ENCODE measurements around the gene UNG.

The UNG gene

DNA sequence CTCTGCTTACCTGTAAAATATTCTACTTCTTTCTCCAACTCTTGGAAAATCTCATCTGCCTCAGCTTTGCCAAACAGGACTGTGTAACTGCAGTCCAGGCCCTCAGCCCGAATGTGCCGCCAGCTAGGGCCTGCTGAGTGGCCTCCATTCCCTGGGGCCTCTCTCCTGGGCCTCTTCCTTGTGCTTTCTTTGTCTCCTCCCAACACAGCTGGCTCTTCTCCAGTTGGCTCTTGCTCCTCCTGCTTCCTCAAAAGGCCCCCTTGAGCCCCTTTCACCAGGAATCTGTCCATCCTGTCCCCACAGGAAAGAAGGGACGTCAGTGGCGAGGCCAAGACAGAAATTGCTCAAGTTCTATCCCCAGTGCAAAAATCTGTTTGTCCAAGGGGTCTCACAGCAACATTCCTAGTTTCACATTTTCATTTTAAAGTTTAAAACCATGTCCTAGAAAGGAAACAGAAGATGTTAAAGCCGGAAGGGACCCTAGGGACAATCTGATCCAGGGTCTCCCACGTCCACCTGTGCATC, 4.8 kb upstream of the UNG start:
- no peak for DNase-seq

DNA sequence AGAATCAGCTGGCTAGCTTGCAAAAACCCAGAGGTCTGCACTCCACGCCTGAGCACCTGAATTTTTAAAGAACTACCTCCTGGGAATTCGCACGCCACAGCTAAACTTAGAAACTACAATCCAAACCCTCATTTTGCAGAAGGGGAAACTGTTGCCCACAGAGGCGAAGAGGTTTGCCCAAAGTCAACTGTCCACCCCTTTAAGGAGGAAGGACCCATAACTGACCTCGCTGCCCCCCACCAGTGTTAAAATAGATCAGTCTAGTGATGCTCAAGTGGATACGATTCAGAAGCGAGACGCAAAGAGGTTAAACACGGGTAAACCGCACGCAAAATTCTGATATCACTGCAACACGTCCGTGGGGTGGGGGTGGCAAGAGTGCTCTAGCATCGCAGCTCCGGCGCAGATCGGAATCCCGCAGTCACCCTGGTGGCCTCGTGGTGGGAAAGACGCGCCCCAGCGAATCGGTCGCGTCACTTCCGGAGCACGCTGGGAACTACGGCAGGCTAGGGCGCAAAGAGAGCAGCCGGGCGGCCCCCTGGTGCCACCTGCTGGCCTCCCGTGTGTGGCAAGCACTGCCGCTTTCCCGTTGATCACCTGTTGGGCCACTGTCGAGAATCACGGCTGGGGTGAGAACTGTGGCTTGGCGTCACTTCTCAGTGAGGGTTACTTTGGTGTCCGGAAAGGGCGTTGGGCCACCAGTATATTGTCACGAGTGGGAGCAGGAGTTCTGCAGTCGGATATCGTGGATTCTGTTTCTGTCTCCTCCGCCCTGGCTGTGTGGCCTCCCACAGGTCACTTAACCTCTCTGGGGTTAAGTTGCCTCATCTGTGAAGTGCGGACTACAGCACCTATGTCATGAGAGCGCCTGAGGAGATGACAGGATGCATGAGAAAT, 4.1 kb upstream of the UNG start, which contains the start of gene ALKBH2:
ALKBH2 (minus strand) TSS at position 451 of the 897 bp plus-strand sequence. CDS start 686 bp downstream, outside the sequence.
- peak; percentile 91 for DNase-seq

DNA sequence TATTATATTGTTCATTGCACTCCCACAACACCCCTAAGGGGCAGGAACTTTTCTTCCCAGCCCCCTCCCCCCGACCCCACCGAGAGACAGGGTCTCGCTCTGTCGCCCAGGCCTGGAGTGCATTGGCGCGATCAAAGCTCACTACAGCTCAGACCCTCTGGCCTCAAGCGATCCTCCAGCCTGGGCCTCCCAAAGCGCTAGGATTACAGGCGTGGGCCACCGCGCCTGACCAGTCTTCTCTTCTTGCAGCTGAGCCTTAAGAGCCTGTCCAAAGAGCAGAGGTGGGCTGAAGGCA, 310 bp upstream of the UNG start:
- DNase-seq, result no peak

GRCh38 chr12:109098183-109098604, 797 bp downstream of the UNG start:
- peak; percentile 77 for DNase-seq

DNA sequence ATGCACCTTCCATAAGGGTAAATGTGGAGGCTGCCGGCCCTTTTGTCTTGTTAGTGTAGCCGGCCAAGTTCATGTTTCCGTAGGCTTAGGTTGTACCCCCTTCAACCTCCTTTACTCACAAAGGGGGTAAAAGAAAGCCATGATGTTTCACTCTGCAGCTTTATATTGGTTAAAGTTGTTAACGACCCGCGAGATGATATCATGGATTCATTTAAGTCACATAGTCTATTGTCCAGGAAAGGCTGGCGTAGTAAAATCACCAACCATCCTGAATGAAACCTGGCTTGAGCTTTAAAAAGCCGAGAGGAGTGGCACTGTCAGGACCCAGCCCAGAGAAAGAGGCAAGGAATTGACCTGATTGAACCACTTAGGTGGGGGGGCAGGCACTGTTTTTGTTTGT, 1.3 kb downstream of the UNG start:
- DNase-seq, result no peak

GRCh38 chr12:109099431-109100020, 2.1 kb downstream of the UNG start:
- DNase-seq, result no peak

- no peak for DNase-seq
Measured at GRCh38 chr12:109100741-109101140, 3.3 kb downstream of the UNG start.

DNA sequence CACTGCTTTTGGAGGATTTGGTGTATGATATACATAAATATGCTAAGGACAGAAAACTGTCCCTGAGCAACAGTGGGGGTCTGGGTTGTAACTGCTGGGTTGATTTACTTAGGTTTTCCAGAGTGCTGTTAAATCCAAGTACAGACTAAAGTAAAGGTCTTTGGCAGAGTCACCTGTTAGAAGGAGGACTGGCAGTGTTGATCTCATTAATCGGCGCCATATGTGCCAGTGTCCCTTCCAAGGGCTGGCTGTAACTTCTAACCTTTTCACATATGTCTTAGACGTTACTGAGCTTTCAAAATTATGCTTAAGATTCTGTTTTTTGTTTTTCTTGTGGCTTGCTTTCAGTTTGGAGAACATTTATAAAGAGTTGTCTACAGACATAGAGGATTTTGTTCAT, 5.1 kb downstream of the UNG start:
- no peak for DNase-seq

GRCh38 chr12:109105176-109105575, 7.8 kb downstream of the UNG start:
- no peak for DNase-seq

DNA sequence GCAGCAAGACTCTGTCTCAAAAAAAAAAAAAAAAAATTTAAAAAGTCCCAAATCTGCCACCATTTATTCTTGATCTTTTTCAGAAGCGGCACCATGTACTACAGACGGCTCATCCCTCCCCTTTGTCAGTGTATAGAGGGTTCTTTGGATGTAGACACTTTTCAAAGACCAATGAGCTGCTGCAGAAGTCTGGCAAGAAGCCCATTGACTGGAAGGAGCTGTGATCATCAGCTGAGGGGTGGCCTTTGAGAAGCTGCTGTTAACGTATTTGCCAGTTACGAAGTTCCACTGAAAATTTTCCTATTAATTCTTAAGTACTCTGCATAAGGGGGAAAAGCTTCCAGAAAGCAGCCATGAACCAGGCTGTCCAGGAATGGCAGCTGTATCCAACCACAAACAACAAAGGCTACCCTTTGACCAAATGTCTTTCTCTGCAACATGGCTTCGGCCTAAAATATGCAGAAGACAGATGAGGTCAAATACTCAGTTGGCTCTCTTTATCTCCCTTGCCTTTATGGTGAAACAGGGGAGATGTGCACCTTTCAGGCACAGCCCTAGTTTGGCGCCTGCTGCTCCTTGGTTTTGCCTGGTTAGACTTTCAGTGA, 12.5 kb downstream of the UNG start:
- DNase-seq, result no peak

DNA sequence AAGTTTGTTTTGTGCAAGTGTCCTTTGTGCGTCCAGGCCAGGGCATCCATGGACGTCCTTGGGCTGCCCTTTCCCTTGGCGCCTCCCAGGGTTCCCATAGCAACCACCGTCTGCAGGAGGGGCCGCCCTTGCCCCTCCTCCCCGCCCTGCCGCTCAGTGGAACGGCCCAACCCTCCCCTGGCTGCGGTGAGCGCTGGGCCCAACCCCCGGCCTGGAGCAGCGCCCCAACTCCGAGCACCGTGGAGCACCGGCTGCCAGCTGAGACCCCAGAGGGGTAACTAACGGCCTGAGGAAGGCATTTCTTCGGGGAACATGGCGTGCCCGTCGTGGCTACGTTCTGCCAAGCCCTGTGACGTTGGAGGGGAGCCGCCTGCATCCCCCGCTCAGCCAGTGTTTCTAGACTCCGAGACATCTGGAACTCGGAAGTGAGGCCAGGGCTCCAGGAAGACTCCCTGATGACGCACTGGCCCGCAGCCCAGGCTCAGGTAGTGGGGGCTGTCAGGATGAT, 13.6 kb downstream of the UNG start:
- DNase-seq, result no peak

DNA sequence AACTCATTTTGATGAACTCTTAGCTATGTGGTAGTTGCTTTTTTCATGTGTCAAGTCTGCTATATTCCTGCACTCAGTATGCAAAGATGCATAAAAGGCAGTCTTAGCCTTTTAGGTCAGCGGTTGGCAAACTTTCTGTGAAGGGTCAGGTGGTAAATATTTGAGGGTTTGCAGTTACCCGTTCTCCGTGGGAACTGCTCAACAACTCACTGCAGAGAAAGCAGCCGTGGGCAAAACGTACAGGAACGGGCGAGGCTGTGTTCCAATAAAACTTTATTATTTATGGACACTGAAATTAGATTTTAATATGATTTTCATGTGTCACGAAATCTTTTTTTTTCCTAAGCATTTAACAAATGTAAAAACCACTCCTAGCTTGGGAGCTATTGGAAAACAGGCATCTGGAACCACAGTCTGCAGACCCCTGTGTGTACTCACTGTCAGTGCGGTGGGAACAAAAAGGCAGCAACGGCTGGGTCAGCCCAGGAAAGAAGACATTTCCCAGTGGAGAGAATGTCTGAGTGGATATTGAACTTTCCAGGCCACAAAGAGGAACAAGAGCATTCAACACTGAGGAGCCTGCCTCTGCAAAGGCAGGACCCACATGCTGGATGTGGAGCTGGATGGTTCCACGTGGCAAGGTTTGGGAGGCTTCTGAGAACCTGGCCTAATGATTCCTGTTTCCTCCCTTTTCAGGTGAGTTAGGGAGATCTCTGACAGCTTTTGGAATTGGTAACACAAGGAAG, 15.5 kb downstream of the UNG start:
- no peak for DNase-seq

GRCh38 chr12:109113661-109114321, 16.4 kb downstream of the UNG start:
- no peak for DNase-seq

- no peak for DNase-seq
Measured at GRCh38 chr12:109114644-109115043, 17.2 kb downstream of the UNG start.

DNA sequence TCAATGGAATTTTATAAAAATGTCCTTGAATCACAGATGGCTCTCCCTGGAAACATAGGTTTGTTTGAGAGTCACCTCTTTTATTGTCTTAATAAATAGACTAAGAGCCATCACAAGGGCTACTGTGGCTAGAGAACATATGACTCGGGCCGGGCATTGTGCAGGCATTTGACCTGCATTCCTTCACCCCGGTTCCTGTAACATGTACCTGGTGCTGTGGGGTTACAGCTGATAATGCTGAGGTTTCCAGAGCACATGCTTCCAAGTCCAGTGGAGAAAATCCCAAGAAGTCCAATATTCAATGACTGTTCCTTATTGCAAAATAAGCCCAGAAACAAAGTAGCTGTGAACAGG, 18.0 kb downstream of the UNG start:
- no peak for DNase-seq

- peak; percentile 80 for DNase-seq
Measured at GRCh38 chr12:109115758-109116610, 18.6 kb downstream of the UNG start, which contains the start of gene ACACB. ACACB (plus strand) TSS chr12:109116587; CDS start chr12:109139406, 22,819 bp downstream.

- DNase-seq, result no peak
Measured at GRCh38 chr12:109116611-109116949, 19.2 kb downstream of the UNG start.

- DNase-seq, result no peak
Measured at GRCh38 chr12:109120095-109120494, 22.7 kb downstream of the UNG start.

DNA sequence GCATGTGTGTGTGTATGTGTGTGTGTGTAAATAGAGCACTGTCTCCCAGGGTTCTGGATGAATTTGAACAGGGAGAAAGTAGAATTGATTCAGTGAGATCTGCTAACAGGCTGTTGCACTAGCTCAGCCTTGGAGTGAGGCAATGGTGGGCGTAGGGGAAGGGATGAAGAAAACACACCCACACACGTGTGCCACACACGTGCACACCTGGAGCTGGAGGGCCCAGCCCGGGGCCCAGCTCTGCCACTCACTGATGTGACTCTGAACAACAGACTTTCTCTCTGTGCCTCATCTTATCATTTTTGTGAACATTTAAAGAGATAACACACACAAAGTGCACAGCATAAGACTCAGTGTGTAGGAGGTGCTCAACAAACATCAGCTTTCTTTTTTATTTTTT, 23.2 kb downstream of the UNG start:
- DNase-seq, result no peak

DNA sequence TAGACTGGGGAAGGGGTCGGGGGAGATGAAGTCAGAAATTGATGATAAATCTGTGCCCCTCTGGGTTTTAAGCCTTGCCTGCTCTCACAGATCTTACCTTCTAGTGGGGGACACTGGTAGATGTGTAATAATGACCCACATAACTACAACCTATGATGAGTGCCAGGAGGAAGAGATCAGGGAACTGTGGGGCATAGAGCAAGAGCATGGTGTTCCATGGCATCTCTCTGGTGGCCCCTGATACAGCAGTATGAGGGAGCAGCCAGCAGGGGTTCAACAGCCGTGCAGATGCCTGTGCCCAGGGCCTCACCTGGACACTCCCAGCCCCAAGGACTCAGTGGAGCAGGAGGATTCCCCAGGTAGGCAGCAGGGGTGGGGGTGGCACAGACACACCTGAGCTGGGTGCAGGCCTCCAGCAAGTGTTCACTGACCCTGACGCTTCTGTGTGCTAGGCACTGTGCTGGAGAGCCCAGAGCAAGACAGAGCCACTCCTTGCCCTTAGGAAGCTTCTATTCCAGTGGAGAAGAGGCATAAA, 24.0 kb downstream of the UNG start:
- no peak for DNase-seq
